ENCODE measurements around the gene STK17A. TPM values are rescaled to one million over a fixed set of nuclear protein-coding genes. Genes with fewer than 3 reads are reported as not detected.

The STK17A gene
- polyA plus RNA-seq, 3 donors = 2.8 to 14.1 (median 9.5) TPM

GRCh38 chr7:43612128-43612527 lies 29.2 kb downstream of the STK17A start:
- H3K79me2 ChIP-seq (ENCODE audit: insufficient read depth, low read length) = no peaks in the 10 kb centered on the region

More at GRCh38 chr7:43612128-43612527, 29.2 kb downstream of the STK17A start:
- Histone ChIP-seq H3K27me3 (ENCODE audit: control insufficient read depth in 2 of 2, insufficient read depth in 2 of 2, low read length in 2 of 2) (no peaks in the 10 kb centered on the region), H3K4me1 (ENCODE audit: control insufficient read depth in 1 of 2, insufficient read depth in 2 of 2, low read length in 2 of 2) (no peaks in the 10 kb centered on the region), H3K9me3 (replicated peaks in 1 of 2; ENCODE audit: control insufficient read depth in 1 of 2, insufficient read depth in 1 of 2, low read length in 2 of 2) (no peaks in the 10 kb centered on the region), H3K4me3 (replicated peaks in 1 of 3; ENCODE audit: low read depth in 2 of 3, low read length in 3 of 3) (no peak overlapping the region), H3K36me3 (replicated peaks in 1 of 2; ENCODE audit: control insufficient read depth in 1 of 2, insufficient read depth in 2 of 2, low read length in 2 of 2) (peaks cover 23 to 73% of the 10 kb centered on the region in 2 donors), H2AFZ (ENCODE audit: insufficient read depth, low read depth, low read length, poor library complexity, severe bottlenecking) (no peak overlapping the region), H3K4me2 (replicated peaks; ENCODE audit: extremely low read depth, low read length, poor library complexity, severe bottlenecking) (no peak overlapping the region), H4K20me1 (ENCODE audit: insufficient read depth, low read length) (no peaks in the 10 kb centered on the region), H3K9ac (ENCODE audit: insufficient read depth, low read length, poor library complexity, severe bottlenecking) (no peak overlapping the region), H3K27ac (ENCODE audit: low read depth in 1 of 2, low read length in 2 of 2) (no peak overlapping the region)
- peaks cover 0 to 1% (median 0%) of the 10 kb centered on the region in 7 donors for H3K9me3 Mint-ChIP-seq
- H3K27me3 Mint-ChIP-seq (ENCODE audit: low read depth in 3 of 3) = peaks cover 0 to 3% (median 0%) of the 10 kb centered on the region in 3 donors
- H3K4me3 Mint-ChIP-seq = no peak overlapping the region
- WGBS (ENCODE audit: insufficient coverage) = 100% methylated on average over 2 of the region's 5 CpGs
- intact Hi-C loops (cut with micrococcal nuclease) = no loop called here
- no peak for TF ChIP-seq CTCF (IDR thresholded peaks at IDR 0.05)
- H3K27ac Mint-ChIP-seq = no peak overlapping the region
- no peaks in the 10 kb centered on the region for H3K4me1 Mint-ChIP-seq
- peaks cover 37 to 57% of the 10 kb centered on the region in 2 donors for H3K36me3 Mint-ChIP-seq
- DNase-seq = no peak

All from CD14-positive monocyte (primary cell).